ENCODE results near the gene AUNIP.

Gene AUNIP

DNA sequence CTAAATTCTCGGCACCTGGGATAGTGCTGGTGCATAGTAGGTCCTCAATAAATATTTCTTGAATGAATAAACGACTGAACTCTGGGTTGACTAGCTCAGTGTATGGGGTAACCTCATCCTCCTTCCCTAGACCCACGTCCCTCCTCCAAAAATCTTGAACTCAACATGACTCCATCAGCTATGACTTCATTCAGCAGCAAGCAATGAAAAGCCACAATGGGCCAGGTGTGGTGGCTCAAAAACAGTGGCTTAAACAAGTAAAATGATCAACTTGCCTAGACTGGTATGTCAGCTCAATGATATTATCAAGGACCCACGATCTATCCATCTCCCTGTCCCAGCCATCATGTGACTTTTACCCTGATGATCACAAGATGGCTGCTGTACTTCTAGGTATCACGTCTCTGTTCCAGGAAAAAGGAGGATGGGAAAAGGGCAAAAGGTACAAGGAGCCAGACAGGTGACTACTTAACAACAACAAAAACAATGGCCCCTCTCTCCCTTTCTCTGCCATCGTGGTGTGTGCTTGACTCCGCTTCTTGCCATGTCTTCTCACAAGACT lies 29.2 kb upstream of the AUNIP start:
- DNase-seq (ENCODE audit: low spot score), result no peak

DNA sequence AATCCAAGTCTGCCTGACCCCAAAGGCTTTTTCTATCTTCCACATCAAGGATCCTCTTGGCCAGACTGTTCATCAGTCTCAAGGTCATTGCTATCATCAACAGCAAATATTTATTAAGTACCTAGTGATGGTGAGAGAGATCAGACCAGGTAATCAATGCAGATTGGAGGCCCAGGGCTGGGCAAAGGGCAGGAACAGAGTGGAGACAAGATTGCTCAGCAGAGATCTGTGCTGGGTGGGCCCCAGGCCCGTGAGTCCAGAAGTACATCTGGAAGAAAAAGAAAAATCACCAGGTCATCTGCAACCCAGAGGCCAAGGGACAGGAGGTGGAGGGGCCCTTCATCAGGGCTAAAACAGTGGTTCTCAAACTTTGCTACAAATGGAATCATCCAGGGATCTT lies 26.3 kb upstream of the AUNIP start:
- DNase-seq (ENCODE audit: low spot score), result no peak

DNA sequence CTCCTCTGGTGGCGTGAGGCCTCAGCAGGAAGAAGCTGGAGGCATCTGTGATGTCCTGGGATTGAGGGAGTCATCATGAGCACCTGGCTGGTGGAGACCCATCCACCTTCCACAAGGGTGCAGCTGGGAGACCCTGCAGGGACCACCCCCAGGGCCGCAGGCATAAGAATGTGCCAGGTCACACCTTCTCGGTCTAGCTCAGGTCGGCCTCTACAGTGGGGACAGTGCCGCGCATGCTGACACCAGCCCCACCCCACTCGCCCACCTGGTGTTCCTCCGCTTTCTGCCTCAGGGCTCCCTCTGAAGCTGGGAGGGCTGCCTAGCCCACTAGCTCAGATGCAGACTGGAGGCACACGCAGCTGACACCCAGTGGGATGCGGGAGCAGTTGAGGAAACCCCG lies 22.0 kb upstream of the AUNIP start:
- DNase-seq (ENCODE audit: low spot score), result no peak

DNA sequence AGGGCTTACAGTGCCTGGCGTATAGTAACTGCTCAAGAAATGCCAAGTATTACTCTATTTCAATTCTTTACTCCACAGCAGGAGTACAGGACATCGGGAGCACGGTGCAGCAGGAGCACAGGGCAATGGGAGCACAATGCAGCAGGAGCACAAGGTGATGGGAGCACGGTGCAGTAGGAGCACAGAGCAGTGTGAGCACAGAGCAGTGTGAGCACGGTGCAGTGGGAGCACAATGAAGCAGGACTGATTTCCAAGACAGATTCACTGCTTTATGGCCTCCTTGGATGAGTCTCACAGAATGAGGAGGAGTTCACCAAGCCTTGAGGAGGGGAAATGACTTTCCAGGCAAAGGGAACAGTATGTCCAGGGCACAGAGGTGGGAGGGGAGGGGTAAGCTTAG lies 21.3 kb upstream of the AUNIP start:
- DNase-seq (ENCODE audit: low spot score), result no peak

DNA sequence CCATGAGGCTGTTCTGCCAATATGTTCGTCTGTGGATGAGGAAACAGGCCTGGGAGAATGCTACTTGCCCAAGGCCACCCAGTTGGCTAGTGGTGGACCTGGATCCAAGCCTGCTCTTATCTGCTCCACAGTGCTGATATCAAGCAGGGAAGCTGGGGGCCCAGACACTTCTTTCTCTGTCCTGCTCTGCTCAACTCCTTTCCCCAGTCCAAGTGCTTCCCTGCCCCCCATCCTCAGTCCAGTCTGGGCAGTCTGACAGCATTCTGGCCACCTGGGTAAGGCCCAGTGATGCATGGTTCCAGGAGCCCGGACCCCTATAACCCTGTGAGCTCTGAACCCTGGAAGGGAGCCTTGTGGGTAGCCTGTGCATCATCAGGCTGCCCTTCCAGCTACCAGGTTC lies 20.4 kb upstream of the AUNIP start:
- DNase-seq (ENCODE audit: low spot score), result no peak

DNA sequence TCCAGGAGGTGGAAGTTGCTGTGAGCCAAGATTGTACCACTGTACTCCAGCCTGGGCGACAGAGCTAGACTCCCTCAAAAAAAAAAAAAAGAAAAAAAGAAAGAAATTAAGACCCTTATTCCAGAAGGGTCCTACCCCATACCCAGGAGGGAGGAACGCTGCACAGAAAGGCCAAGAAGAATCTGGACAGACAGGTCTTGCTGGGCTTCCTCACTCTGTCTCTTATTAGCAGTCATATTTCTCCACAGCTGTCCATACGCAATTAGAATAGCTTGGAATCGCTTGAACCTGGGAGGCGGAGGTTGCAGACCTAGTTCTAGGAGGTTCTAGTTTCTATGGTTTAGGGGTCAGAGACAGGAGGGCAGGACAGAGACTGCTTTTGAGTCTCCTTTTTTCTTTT lies 19.4 kb upstream of the AUNIP start:
- DNase-seq (ENCODE audit: low spot score), result no peak

DNA sequence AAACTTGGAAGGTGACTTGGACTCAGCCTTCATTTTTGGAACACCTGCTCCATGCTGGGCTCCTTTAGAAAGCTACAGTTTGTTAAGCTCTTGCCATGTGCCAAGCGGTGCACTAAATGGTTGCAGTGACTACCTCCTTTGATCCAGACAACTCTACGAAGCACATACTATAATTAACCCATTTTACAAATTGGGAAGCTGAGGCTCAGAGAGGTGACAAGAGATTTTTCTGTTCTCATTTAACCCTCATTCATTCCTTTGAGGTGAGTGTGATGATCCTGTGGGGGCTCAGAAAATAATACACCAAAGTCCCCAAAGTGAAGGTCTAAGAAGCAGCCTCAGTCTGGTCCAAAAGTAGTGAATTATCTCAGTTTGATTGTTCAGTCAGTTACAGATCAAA lies 17.9 kb upstream of the AUNIP start:
- DNase-seq (ENCODE audit: low spot score), result no peak

DNA sequence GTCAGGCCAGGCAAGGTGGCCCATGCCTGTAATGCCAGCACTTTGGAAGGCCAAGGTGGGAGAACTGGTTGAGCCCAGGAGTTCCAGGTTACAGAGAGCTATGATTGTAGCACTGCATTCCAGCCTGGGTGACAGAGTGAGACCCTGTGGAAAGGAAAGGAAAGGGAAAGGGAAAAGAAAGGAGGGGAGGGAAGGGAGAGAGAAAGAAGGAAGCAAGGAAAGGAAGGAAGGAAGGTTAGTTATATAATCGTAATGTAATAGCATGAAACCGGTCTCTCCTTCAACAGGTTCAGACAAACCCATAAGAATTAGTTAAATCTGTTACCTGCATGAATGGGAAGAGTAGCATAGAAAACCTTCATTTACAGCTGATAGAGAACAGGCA lies 17.4 kb upstream of the AUNIP start:
- DNase-seq (ENCODE audit: low spot score), result no peak

DNA sequence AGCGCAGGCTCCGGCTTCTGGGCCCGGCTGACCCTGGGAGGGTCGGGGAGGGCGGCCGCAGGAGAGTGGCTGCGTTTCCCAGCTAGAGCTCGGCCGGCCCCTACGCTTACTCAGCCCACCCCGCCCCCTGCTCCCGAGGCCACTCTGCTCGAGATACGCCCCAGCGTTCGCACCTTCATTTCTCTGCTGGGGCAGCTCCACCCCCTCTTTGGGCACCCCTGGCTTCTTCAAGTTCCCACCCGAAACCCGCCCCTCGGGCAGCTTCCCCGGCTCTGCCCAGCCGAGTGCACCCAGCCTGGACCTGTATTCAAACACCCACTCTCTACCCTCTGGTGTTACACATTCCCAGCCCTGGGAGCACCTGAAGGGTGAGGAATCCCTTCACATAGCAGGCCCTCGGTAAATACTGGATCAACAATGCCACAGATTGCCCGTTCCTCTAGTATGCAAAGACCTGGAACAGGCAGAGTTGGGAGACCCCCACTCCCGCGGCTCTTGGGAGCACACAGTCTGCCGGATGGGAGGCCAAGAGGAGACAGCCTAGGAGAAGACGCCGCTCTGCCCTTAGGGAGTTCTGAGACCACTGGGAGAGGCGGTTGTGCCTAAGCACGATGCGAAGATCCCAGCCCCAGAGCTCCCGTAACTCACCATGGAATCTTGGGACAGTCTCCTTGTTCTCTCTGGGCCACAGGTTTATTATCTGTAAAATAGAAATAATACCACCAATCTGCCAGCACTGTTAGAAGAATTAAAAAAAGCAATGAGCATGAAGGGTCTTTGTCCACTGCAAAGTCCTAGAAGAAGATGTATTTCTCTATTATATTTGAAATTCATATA lies 16.8 kb upstream of the AUNIP start:
- DNase-seq (ENCODE audit: low spot score), result no peak

DNA sequence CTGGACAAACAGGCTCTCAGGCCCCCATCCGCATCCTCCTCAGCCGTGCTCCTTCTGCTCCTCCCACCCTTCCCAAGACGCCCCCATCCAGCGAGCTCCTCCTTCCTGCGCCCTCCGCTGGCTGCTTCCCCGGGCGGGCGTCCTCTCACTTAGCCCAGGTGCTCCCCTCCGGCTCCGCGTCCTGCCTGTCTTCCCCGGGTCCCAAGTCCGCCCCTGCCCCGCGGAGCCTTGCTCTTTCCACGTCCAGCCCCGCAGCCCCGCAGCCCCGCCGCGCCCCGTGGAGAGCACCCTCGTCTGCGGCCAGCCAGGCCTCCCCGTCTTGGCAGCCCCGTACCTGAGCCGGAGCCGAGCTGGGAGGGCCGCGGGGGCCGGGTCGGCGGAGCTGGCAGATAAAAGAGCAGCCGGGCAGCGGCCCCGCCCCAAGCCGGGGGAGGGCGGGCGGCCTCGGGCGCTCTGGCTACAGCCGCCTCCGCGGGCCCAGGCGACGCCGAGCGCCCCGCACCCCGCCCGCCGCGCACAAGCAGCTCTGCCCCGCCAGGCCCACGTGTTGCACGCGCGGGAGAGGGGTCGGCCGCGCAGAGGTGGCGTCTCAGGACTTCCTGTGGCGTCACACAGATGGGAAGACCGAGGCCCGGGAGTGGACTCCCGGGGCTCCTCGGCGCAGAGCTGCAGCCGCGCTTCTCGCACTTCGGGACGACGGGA lies 16.0 kb upstream of the AUNIP start, which contains the start of gene PAQR7:
Gene PAQR7, minus strand, starts transcription at position 555 of the 702 bp plus-strand sequence. CDS start 11,869 bp downstream, outside the sequence.
- DNase-seq (ENCODE audit: low spot score), result peak; percentile 60

DNA sequence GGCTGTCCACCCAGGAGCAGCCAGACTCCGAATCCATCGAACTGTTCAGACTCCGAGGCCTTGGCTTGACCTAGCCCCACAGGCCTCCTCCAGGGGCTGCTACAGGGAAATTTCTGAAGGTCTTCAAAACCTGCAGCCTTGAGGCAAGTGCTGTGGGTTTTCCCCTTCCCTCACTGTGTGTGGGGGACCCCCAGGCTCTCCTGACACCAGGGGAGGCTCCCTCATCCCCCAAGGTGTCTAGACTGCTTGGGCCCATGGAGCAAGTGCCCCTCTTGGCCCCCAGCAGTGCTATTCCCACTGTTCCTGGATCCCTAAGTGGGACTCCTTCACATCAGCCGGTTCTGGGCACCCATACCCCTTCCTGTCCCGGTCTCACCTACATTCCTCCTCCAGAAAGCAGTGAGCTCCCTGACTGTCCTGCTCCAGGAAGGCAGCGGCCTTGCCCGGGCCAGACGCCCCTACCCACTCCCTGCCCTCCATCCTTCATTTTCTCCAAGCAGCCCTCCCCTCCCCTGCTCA lies 15.4 kb upstream of the AUNIP start:
- no peak for DNase-seq (ENCODE audit: low spot score)

DNA sequence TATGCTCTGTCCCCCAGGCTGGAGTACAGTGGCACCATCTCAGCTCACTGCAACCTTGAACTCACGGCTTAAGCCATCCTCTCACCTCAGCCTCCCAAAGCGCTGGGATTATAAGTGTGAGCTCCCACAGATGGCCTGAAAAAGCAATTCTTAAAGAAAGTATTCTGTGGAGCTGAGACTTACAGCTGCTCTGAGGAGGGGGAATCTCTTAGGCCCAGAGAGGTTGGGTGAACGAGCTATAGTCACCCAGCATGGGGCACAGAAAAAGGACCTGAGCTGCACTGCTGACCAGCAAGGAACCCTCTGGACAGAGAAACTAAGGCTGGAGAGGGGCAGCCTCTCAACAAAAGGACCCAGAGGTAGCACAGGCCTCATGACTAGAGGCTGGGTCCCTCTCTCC lies 15.0 kb upstream of the AUNIP start:
- no peak for DNase-seq (ENCODE audit: low spot score)

DNA sequence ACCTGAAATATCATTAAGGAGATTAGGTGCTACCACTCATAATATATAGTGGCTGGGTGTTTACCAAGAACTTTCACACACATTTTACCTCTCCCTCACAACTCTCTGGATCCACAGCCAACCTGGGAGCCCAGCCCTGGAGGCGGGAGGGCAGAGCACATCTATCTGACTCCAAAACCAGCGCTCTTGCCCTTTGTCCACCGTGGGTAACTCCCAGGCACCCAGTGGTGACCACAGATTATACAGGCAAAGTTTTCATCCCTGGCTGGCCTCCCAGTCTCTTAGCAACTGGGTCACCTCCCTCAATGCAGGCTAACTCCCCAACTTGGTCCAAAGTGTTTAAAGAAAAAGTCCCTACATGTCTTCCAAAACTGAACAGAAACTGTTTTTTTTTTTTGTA lies 13.9 kb upstream of the AUNIP start:
- DNase-seq (ENCODE audit: low spot score), result no peak

DNA sequence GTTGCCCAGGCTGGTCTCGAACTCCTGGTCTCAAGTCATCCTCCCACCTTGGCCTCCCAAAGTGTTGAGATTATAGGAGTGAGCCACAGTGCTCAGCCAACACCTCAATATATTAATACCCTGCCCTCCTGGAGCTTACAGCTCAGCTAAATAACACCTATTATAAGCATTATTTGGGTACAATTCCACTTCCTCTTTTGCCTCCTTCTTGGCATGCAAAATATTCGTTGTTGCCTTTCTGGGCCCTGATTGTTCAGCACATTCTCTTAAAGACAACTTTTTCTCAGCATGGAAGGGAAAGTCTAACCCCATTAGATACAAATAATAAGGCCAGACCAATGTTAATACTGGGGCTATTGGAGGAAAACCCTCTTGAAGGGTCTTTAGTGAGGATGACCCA lies 13.5 kb upstream of the AUNIP start:
- DNase-seq (ENCODE audit: low spot score), result no peak

DNA sequence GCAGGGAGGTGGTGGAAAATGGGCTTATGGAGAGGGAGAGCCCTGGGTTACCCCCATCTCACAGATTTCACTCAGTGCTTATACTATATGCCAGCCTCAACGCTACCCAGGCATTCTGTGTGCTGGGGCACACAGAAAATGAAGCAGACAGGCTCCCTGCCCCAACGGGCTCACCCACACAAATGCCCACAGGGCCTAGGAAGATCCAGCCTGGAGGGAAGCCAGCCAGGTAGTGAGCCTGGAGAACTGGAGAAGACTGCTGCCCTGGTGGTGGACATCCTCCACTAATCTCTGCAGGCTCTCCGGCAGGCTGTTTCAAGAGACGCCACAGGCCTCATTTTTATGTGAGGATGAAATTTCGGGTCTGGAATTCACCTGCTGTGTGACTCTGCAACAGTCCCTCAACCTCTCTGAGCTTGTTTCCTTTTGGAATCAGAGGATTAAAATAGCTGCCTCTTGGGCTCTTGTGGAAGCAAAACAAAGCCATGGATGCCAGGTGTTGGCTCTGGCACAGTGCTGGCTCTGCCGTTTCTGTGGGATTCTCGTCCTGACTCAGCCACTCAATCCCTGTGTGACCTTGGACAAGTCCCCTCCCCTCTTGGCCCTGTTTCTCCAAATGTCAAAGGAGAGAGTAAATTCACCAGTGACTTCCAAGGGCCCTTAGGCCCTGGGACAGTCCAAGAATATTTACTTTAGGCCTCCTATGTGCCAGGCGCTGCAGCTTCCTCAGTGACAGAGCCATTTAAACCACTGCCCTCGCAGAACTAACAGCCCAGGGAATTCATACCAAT lies 12.6 kb upstream of the AUNIP start:
- DNase-seq (ENCODE audit: low spot score), result no peak

DNA sequence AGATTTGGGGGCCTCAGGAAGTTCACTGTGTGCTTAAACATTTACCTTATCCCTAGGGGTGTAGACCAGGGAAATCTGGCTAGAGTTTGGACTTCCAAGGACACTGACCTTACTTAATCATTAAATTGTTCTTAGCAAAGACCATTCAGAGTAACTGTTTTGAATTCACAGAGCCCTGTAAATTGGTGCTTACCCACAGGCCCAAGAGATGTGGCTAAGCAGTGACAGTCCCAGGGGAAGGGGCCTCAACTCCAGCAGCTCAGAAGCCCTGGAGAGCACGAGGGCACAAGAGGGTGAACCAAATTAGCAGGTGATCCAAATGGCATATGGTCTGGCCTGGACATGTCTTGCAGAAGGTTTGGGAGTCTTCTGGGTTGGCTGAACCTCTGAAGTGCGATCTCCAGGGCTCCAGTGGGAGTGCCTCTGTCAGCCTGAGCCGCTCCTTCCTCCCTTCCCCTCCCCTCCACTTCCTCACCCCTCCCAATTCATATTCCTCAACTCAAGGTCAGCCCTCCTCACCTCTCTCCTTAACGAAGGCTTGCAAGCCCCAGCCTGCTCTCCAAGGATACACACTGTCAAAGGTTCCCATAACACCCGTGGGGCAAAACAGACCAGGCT lies 11.9 kb upstream of the AUNIP start:
- no peak for DNase-seq (ENCODE audit: low spot score)

DNA sequence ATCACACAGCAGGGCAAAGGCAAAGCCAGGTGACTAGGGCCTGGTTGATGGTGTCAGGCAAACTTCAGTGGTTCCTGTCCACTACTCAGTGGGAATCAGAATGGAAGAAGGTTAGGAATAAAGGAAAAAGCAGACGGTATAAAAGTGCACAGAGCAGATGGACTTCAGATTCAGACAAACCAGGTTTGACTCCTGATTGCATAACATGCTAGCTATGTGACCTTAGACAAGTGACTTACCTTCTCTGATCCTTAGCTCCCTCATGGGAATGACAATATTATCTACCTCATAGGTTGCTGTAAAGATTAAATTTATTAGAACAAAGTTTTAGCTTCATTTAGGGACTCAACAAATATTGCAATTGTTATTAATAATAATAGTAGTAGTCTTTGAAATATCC lies 11.4 kb upstream of the AUNIP start:
- DNase-seq (ENCODE audit: low spot score), result no peak

DNA sequence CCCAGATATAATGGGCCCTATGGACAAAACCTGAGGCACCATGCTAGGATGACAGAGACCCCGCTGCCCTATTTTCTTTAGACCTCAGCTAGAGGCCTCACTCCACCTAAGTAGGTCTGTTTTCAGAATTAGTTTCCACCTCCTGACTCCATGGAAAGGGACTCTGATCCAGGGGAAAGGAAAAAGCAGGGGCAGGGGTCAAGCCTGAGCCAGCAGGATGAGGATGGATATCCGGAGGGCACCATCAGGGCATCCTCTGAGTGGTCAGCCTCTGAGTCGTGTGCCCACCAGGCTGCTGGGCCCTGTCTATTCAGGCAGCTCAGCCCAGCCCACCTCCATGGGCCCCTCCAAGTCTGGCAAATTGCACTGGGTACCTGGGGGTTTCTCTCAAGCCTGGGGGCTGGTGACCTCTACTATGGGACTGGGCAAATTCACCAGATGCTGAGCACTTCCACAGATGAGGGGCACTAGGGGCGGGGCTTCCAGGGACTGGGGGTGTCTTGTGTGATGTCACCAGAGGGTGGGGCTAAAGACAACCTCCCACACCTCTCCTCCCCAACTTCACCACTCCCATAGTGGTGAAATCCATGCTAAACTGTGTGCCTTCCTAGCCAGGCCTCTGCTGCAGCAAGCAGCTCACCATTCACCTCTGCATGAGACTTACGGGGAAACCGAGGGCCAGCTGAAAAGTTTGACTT lies 10.8 kb upstream of the AUNIP start:
- no peak for DNase-seq (ENCODE audit: low spot score)

DNA sequence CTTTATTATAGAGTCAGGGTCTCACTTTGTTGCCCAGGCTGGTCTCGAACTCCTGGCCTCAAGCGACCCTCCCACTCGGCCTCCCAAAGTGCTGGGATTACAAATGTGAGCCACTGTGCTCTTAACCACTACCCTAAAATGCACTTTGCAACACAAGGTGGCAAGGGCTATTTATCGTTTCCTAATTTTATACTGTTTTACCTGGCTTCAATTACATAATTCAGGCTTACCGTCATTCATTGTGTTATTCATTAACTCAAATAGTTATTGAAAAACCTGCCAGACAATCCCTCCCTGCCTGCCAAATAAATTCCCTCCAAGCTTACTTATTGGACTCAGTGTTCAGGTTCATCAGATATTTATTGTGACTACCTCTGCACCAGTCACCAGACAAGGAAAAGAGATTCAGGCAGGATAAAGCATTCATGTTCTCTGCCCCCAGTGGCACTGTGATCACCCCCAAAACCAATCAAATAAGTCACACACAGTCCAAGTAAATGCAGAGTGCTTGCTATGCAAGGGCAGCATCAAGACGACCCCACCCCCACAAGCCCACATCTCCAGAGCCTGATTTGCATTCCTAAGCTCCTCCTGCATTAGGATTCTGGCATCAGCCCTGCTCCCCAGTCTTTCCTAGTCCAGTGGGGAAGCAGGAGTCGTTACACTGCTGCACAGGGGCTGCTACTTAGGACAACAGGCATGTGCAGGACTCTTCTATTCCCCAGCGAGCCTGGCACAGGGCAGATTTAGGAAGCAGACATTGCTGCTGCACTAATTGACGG lies 8.1 kb upstream of the AUNIP start:
- no peak for DNase-seq (ENCODE audit: low spot score)

DNA sequence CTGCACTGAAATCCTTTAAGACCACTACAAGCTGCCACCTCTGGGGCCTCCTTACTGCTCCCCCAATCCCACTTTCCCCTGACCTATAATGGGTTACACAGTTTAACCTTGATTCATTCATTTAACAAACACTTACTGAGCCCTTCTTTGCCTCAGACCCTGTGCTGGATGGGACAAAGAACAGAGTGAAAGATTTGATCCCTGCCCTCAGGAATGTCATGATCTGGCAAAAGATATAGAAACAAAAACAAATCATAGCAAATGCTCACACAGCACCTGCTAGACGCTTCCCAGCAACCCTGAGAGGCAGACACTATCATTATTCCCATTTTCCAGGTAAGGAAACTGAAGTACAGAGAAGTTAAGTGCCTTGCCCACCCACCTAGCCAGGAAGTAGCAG lies 7.0 kb upstream of the AUNIP start:
- no peak for DNase-seq (ENCODE audit: low spot score)
